Measurements from ENCODE around the gene FBN1.

DNA sequence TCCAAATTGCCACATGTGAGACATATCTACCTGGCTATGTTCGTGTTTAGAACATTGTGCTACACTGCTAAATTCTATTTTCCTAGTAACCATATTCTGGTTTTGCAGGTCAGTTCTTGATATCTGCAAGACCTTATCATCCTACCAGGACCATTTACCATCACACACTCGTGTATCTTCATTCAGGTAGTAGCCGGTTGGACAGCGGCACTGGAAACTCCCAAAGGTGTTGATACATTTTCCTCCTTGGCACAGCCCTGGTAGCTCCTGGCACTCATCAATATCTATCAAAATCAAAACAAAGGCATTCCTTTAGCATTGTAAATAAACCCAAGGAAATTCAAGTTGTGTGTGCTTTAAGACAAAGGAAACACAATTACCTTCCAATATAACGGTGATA is 180.1 kb downstream of the FBN1 start:
- TF ChIP-seq, protein P1, sequence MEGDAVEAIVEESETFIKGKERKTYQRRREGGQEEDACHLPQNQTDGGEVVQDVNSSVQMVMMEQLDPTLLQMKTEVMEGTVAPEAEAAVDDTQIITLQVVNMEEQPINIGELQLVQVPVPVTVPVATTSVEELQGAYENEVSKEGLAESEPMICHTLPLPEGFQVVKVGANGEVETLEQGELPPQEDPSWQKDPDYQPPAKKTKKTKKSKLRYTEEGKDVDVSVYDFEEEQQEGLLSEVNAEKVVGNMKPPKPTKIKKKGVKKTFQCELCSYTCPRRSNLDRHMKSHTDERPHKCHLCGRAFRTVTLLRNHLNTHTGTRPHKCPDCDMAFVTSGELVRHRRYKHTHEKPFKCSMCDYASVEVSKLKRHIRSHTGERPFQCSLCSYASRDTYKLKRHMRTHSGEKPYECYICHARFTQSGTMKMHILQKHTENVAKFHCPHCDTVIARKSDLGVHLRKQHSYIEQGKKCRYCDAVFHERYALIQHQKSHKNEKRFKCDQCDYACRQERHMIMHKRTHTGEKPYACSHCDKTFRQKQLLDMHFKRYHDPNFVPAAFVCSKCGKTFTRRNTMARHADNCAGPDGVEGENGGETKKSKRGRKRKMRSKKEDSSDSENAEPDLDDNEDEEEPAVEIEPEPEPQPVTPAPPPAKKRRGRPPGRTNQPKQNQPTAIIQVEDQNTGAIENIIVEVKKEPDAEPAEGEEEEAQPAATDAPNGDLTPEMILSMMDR (IDR thresholded peaks at IDR 0.05): no peak
- TF ChIP-seq FOSL2 (IDR thresholded peaks at IDR 0.05) (no peak), FOSL2 (CRISPR knock-in tag; IDR thresholded peaks at IDR 0.05) (no peak), CEBPB (IDR thresholded peaks at IDR 0.05) (no peak), EP300 (IDR thresholded peaks at IDR 0.05) (no peak), RNF2 (IDR thresholded peaks at IDR 0.05; ENCODE audit: borderline replicate concordance, low read depth) (no peak), POLR2A (IDR thresholded peaks at IDR 0.05; ENCODE audit: low read length) (no peak), ZSCAN20 (CRISPR knock-in tag; IDR thresholded peaks at IDR 0.05) (no peak), NR3C1 (IDR thresholded peaks at IDR 0.05) (no peak), NFE2L2 (conservative IDR thresholded peaks at IDR 0.05; ENCODE audit: low read length) (no peak)
- TF ChIP-seq, protein P2, sequence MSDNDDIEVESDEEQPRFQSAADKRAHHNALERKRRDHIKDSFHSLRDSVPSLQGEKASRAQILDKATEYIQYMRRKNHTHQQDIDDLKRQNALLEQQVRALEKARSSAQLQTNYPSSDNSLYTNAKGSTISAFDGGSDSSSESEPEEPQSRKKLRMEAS (IDR thresholded peaks at IDR 0.05): no peak
- TF ChIP-seq, protein P3, sequence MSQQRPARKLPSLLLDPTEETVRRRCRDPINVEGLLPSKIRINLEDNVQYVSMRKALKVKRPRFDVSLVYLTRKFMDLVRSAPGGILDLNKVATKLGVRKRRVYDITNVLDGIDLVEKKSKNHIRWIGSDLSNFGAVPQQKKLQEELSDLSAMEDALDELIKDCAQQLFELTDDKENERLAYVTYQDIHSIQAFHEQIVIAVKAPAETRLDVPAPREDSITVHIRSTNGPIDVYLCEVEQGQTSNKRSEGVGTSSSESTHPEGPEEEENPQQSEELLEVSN (IDR thresholded peaks at IDR 0.05; ENCODE audit: borderline replicate concordance, low read depth): no peak
- TF ChIP-seq, protein P4, sequence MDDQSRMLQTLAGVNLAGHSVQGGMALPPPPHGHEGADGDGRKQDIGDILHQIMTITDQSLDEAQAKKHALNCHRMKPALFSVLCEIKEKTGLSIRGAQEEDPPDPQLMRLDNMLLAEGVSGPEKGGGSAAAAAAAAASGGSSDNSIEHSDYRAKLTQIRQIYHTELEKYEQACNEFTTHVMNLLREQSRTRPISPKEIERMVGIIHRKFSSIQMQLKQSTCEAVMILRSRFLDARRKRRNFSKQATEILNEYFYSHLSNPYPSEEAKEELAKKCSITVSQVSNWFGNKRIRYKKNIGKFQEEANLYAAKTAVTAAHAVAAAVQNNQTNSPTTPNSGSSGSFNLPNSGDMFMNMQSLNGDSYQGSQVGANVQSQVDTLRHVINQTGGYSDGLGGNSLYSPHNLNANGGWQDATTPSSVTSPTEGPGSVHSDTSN (IDR thresholded peaks at IDR 0.05): no peak
